HEK293 (cell line): Measurements from ENCODE around the gene PERM1.

Experiments
- ZNF266 ChIP-seq: fragments of 450-650 bp; formaldehyde crosslinking; IDR thresholded peaks from 2 replicates; pipeline ENCODE4 v1.5.1; 2016; ENCODE audit warnings: missing biosample characterization, missing genetic modification characterization, low read depth
- ZNF529 ChIP-seq: fragments of 450-650 bp; formaldehyde crosslinking; IDR thresholded peaks from 2 replicates; pipeline ENCODE4 v1.5.1; 2017; ENCODE audit warnings: missing genetic modification characterization, missing biosample characterization; ENCODE audit not compliant: insufficient replicate concordance
- TF ChIP-seq, protein P1 (sequence below): fragments of 450-650 bp; formaldehyde crosslinking; IDR thresholded peaks from 2 replicates; pipeline ENCODE4 v1.5.1; 2016; ENCODE audit warnings: missing biosample characterization, missing genetic modification characterization
- TF ChIP-seq, protein P2 (sequence below): fragments of 450-650 bp; formaldehyde crosslinking; IDR thresholded peaks from 2 replicates; pipeline ENCODE4 v1.5.1; 2017; ENCODE audit warnings: missing biosample characterization, missing genetic modification characterization

DNA sequence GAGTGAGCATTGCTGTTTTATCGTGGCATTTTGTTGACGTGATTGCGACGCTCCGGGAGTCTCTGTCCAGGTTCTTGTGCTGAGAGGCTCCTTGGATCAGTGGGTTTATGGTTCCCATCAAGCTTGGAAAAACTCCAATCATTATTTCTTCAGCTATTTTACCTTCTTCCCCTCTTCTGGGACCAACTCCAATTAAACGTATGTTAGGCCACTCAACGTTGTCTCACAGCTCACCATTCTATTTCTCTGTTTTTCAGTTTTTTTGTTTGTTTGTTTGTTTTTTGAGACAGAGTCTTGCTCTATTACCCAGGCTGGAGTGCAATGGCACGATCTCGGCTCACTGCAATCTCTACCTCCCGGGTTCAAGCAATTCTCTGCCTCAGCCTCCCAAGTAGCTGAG, 10.0 kb upstream of the PERM1 start:
- TF ChIP-seq, protein P1, sequence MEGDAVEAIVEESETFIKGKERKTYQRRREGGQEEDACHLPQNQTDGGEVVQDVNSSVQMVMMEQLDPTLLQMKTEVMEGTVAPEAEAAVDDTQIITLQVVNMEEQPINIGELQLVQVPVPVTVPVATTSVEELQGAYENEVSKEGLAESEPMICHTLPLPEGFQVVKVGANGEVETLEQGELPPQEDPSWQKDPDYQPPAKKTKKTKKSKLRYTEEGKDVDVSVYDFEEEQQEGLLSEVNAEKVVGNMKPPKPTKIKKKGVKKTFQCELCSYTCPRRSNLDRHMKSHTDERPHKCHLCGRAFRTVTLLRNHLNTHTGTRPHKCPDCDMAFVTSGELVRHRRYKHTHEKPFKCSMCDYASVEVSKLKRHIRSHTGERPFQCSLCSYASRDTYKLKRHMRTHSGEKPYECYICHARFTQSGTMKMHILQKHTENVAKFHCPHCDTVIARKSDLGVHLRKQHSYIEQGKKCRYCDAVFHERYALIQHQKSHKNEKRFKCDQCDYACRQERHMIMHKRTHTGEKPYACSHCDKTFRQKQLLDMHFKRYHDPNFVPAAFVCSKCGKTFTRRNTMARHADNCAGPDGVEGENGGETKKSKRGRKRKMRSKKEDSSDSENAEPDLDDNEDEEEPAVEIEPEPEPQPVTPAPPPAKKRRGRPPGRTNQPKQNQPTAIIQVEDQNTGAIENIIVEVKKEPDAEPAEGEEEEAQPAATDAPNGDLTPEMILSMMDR (tag by site-specific recombination): no peak
- no peak for TF ChIP-seq ZNF266
- no peak for TF ChIP-seq ZNF529
- TF ChIP-seq, protein P2, sequence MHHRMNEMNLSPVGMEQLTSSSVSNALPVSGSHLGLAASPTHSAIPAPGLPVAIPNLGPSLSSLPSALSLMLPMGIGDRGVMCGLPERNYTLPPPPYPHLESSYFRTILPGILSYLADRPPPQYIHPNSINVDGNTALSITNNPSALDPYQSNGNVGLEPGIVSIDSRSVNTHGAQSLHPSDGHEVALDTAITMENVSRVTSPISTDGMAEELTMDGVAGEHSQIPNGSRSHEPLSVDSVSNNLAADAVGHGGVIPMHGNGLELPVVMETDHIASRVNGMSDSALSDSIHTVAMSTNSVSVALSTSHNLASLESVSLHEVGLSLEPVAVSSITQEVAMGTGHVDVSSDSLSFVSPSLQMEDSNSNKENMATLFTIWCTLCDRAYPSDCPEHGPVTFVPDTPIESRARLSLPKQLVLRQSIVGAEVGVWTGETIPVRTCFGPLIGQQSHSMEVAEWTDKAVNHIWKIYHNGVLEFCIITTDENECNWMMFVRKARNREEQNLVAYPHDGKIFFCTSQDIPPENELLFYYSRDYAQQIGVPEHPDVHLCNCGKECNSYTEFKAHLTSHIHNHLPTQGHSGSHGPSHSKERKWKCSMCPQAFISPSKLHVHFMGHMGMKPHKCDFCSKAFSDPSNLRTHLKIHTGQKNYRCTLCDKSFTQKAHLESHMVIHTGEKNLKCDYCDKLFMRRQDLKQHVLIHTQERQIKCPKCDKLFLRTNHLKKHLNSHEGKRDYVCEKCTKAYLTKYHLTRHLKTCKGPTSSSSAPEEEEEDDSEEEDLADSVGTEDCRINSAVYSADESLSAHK: no peak
